GM18508 (cell line): Measurements from ENCODE around the gene FIBP.
"Not testable (repeated sequence)": the region's sequence is repeated elsewhere in the genome, so short reads cannot be mapped to it uniquely, and the experiment has no call there.

ENCODE experiments used
- ATAC-seq: cut with Tn5 transposase; IDR thresholded peaks from one replicate; pipeline ENCODE4 v1.9.1; 2021; ENCODE audit warnings: moderate number of reproducible peaks; ENCODE audit not compliant: insufficient read depth, unreplicated experiment

FIBP gene

GRCh38 chr11:65849771-65850216 lies 38.5 kb downstream of the FIBP start:
- ATAC-seq, result no peak

GRCh38 chr11:65849366-65849765 lies 38.9 kb downstream of the FIBP start:
- ATAC-seq, result no peak

GRCh38 chr11:65848693-65849092 lies 39.6 kb downstream of the FIBP start:
- not testable (repeated sequence) for ATAC-seq

GRCh38 chr11:65847746-65848145 lies 40.5 kb downstream of the FIBP start:
- no peak for ATAC-seq

GRCh38 chr11:65844231-65844872 lies 43.9 kb downstream of the FIBP start:
- no peak for ATAC-seq

DNA sequence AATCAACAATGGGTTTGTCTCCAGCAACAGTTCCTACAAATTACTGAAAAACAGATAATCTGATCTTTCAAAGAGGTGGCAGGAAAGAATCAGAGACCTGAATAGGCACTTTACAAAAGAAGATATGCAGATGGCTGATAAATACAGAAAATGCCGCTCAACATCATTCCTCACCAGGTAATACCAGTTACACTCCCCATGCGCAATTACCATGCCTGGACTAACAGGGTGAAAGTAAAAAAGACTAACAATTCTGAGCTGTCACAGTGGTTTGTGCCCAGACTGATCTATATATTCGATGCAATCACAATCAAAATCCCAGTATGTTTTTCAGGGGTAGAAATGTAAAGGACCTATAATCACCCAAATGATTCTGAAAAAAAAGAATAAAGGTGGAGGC lies 44.5 kb downstream of the FIBP start:
- no peak for ATAC-seq

GRCh38 chr11:65842144-65842543 lies 46.1 kb downstream of the FIBP start:
- no peak for ATAC-seq

- no peak for ATAC-seq
These were observed 54.1 kb downstream of the FIBP start for GRCh38 chr11:65834202-65834601.
